ENCODE measurements around the gene UGT3A2.

DNA sequence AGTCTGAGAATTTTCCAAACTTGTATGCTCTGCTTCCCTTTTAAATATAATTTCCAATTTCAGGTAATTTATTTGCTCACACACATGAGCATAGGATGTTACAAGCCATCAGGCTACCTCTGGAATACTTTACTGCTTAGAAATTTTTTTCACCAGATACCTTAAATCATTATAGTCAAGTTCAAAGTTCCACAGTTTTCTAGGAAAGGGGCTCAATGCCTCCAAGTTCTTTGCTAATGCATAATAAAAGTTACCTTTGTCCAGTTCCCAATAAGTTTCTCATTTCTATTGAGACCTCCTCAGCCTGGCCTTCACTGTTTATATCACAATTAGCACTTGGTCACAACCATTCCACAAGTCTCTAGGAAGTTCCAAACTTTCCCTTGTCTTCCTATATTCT lies 59.3 kb downstream of the UGT3A2 start:
- TF ChIP-seq POLR2AphosphoS5 (IDR thresholded peaks at IDR 0.05; ENCODE audit: low read depth, low read length) (no peak), SIN3A (IDR thresholded peaks at IDR 0.05; ENCODE audit: borderline replicate concordance, insufficient read depth, low read length) (no peak), TAF1 (IDR thresholded peaks at IDR 0.05; ENCODE audit: borderline replicate concordance, insufficient read depth, low read length) (no peak)
- TF ChIP-seq, protein P1, sequence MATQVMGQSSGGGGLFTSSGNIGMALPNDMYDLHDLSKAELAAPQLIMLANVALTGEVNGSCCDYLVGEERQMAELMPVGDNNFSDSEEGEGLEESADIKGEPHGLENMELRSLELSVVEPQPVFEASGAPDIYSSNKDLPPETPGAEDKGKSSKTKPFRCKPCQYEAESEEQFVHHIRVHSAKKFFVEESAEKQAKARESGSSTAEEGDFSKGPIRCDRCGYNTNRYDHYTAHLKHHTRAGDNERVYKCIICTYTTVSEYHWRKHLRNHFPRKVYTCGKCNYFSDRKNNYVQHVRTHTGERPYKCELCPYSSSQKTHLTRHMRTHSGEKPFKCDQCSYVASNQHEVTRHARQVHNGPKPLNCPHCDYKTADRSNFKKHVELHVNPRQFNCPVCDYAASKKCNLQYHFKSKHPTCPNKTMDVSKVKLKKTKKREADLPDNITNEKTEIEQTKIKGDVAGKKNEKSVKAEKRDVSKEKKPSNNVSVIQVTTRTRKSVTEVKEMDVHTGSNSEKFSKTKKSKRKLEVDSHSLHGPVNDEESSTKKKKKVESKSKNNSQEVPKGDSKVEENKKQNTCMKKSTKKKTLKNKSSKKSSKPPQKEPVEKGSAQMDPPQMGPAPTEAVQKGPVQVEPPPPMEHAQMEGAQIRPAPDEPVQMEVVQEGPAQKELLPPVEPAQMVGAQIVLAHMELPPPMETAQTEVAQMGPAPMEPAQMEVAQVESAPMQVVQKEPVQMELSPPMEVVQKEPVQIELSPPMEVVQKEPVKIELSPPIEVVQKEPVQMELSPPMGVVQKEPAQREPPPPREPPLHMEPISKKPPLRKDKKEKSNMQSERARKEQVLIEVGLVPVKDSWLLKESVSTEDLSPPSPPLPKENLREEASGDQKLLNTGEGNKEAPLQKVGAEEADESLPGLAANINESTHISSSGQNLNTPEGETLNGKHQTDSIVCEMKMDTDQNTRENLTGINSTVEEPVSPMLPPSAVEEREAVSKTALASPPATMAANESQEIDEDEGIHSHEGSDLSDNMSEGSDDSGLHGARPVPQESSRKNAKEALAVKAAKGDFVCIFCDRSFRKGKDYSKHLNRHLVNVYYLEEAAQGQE (IDR thresholded peaks at IDR 0.05; ENCODE audit: insufficient read depth in 1 of 2, low read depth in 2 of 2, low read length in 2 of 2), result no peak
